ENCODE measurements around the gene SPATA31E1.
"Not testable (repeated sequence)": the region's sequence is repeated elsewhere in the genome, so short reads cannot be mapped to it uniquely, and the experiment has no call there.

SPATA31E1 gene

GRCh38 chr9:87937352-87937751, 54.7 kb downstream of the SPATA31E1 start:
- DNase-seq, result not testable (repeated sequence)

- DNase-seq, result not testable (repeated sequence)
These were observed 55.2 kb downstream of the SPATA31E1 start for GRCh38 chr9:87937918-87938317.

GRCh38 chr9:87938336-87938735, 55.7 kb downstream of the SPATA31E1 start:
- not testable (repeated sequence) for DNase-seq

All from CD4-positive, alpha-beta T cell treated with Interleukin-21 for 1 hour (primary cell).